Measurements from ENCODE around the gene RUVBL1.
A peak's percentile ranks its signal among the peaks of the same experiment; 100 is the strongest.

Gene RUVBL1

GRCh38 chr3:128145279-128145678 lies 21.7 kb upstream of the RUVBL1 start:
- Histone ChIP-seq H4K20me1 (ENCODE audit: insufficient read depth) (no peaks in the 10 kb centered on the region), H3K4me1 (ENCODE audit: low read depth, poor library complexity, severe bottlenecking) (no peaks in the 10 kb centered on the region), H3K27me3 (ENCODE audit: insufficient read depth, low read depth) (no peaks in the 10 kb centered on the region), H3K4me3 (IDR thresholded peaks at IDR 0.05; ENCODE audit: insufficient read depth, low read depth, low read length) (no peak overlapping the region), H3K27ac (no peak overlapping the region), H3K9ac (no peak overlapping the region), H2AFZ (ENCODE audit: low read depth) (no peak overlapping the region), H3K79me2 (ENCODE audit: insufficient read depth, low read depth) (no peaks in the 10 kb centered on the region), H3K36me3 (ENCODE audit: insufficient read depth) (no peaks in the 10 kb centered on the region), H3K4me2 (no peak overlapping the region)
- TF ChIP-seq CTCF (conservative IDR thresholded peaks at IDR 0.05; ENCODE audit: low read depth, low read length) = no peak

- H3K9ac ChIP-seq = no peak overlapping the region
- no peak overlapping the region for H3K4me3 ChIP-seq (IDR thresholded peaks at IDR 0.05; ENCODE audit: insufficient read depth, low read depth, low read length)
- no peaks in the 10 kb centered on the region for H3K36me3 ChIP-seq (ENCODE audit: insufficient read depth)
- no peak for TF ChIP-seq CTCF (conservative IDR thresholded peaks at IDR 0.05; ENCODE audit: low read depth, low read length)
- H3K4me2 ChIP-seq = no peak overlapping the region
- H3K4me1 ChIP-seq (ENCODE audit: low read depth, poor library complexity, severe bottlenecking) = no peaks in the 10 kb centered on the region
- H3K79me2 ChIP-seq (ENCODE audit: insufficient read depth, low read depth) = no peaks in the 10 kb centered on the region
- H4K20me1 ChIP-seq (ENCODE audit: insufficient read depth) = no peaks in the 10 kb centered on the region
- no peak overlapping the region for H3K27ac ChIP-seq
- H3K27me3 ChIP-seq (ENCODE audit: insufficient read depth, low read depth) = no peaks in the 10 kb centered on the region
- no peak overlapping the region for H2AFZ ChIP-seq (ENCODE audit: low read depth)
Measured at GRCh38 chr3:128144512-128145187, 21.0 kb upstream of the RUVBL1 start.

- no peak overlapping the region for H3K9ac ChIP-seq
- no peaks in the 10 kb centered on the region for H3K27me3 ChIP-seq (ENCODE audit: insufficient read depth, low read depth)
- no peak overlapping the region for H2AFZ ChIP-seq (ENCODE audit: low read depth)
- H3K27ac ChIP-seq = no peak overlapping the region
- no peak overlapping the region for H3K4me2 ChIP-seq
- no peak for TF ChIP-seq CTCF (conservative IDR thresholded peaks at IDR 0.05; ENCODE audit: low read depth, low read length)
- H4K20me1 ChIP-seq (ENCODE audit: insufficient read depth) = no peaks in the 10 kb centered on the region
- no peaks in the 10 kb centered on the region for H3K36me3 ChIP-seq (ENCODE audit: insufficient read depth)
- H3K4me1 ChIP-seq (ENCODE audit: low read depth, poor library complexity, severe bottlenecking) = no peaks in the 10 kb centered on the region
- H3K79me2 ChIP-seq (ENCODE audit: insufficient read depth, low read depth) = no peaks in the 10 kb centered on the region
- no peak overlapping the region for H3K4me3 ChIP-seq (IDR thresholded peaks at IDR 0.05; ENCODE audit: insufficient read depth, low read depth, low read length)
Measured at GRCh38 chr3:128143496-128143895, 19.9 kb upstream of the RUVBL1 start.

- TF ChIP-seq CTCF (conservative IDR thresholded peaks at IDR 0.05; ENCODE audit: low read depth, low read length) = peak; percentile 75
- no peaks in the 10 kb centered on the region for H4K20me1 ChIP-seq (ENCODE audit: insufficient read depth)
- no peak overlapping the region for H3K9ac ChIP-seq
Measured at GRCh38 chr3:128133273-128133883, 9.8 kb upstream of the RUVBL1 start.

More at GRCh38 chr3:128133273-128133883, 9.8 kb upstream of the RUVBL1 start:
- Histone ChIP-seq H3K79me2 (ENCODE audit: insufficient read depth, low read depth) (no peaks in the 10 kb centered on the region), H3K4me1 (ENCODE audit: low read depth, poor library complexity, severe bottlenecking) (no peaks in the 10 kb centered on the region), H3K4me3 (IDR thresholded peaks at IDR 0.05; ENCODE audit: insufficient read depth, low read depth, low read length) (no peak overlapping the region), H2AFZ (ENCODE audit: low read depth) (no peak overlapping the region), H3K27me3 (ENCODE audit: insufficient read depth, low read depth) (no peaks in the 10 kb centered on the region), H3K4me2 (no peak overlapping the region), H3K36me3 (ENCODE audit: insufficient read depth) (no peaks in the 10 kb centered on the region), H3K27ac (no peak overlapping the region)
